Measurements from ENCODE around the gene HPCA.

GRCh38 chr1:32889731-32890278 lies 3.5 kb downstream of the HPCA start:
- TF ChIP-seq, protein P1, sequence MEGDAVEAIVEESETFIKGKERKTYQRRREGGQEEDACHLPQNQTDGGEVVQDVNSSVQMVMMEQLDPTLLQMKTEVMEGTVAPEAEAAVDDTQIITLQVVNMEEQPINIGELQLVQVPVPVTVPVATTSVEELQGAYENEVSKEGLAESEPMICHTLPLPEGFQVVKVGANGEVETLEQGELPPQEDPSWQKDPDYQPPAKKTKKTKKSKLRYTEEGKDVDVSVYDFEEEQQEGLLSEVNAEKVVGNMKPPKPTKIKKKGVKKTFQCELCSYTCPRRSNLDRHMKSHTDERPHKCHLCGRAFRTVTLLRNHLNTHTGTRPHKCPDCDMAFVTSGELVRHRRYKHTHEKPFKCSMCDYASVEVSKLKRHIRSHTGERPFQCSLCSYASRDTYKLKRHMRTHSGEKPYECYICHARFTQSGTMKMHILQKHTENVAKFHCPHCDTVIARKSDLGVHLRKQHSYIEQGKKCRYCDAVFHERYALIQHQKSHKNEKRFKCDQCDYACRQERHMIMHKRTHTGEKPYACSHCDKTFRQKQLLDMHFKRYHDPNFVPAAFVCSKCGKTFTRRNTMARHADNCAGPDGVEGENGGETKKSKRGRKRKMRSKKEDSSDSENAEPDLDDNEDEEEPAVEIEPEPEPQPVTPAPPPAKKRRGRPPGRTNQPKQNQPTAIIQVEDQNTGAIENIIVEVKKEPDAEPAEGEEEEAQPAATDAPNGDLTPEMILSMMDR (IDR thresholded peaks at IDR 0.05): no peak
- no peak for TF ChIP-seq POLR2A (IDR thresholded peaks at IDR 0.05)
